Measurements from ENCODE around the gene NUMB. TPM values are rescaled to one million over a fixed set of nuclear protein-coding genes. Genes with fewer than 3 reads are reported as not detected.
"Not testable (repeated sequence)": the region's sequence is repeated elsewhere in the genome, so short reads cannot be mapped to it uniquely, and the experiment has no call there.

The NUMB gene
- total RNA-seq, 1 donor from 2014 or later, result 53.4 TPM

DNA sequence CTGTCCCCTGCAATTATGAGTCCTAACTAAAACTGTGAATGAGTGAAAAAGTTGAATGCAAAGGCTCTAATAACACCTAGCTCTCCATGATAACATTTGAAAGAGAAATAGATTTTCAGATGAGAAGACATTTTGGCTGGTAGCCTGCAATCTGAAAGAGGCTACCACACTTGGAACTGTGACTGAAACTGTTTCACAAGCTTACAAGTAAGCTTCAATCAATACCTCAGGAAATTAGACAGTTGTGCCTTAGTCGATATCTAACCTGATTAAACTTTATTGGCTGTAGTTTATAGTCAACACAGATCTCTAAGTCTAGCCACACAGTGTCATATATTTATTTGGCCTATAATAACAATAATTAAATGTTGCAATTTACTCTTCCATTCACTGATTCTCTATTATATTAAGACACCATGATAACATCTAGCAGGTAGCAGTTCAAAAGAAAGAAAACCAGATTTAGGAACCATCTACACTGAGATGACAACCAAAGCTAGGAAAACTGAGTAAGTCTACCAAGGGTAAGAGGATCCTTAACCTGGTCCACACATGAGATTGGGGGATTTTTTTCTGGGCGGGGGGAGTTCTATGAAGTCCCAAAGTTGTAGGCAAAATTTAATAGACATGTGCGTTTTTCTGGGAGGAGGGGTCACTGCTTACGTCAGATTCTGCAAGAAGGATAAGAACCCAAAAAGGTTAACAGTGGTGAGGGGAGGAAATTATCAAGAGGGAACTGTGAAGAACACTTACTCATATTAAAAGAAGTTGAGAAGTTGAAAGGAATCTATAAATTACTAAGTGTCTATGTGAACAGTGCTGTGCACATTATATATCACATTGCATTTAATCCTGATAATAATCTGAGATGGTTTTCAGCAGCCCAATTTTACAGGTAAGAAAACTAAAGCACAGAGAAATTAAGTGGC, 65.8 kb downstream of the NUMB start:
- no peak for DNase-seq (ENCODE audit: low spot score)
- peaks cover 1% of the 10 kb centered on the region for H3K36me3 Mint-ChIP-seq (ENCODE audit: low read depth)
- no peak overlapping the region for H3K27ac Mint-ChIP-seq
- no peaks in the 10 kb centered on the region for H3K9me3 Mint-ChIP-seq
- peaks cover 11% of the 10 kb centered on the region for H3K4me1 Mint-ChIP-seq (ENCODE audit: low read depth)
- intact Hi-C loops (cut with micrococcal nuclease), result no loop called here
- no peaks in the 10 kb centered on the region for H3K27me3 Mint-ChIP-seq (ENCODE audit: insufficient read depth)
- H3K4me3 Mint-ChIP-seq, result no peak overlapping the region

DNA sequence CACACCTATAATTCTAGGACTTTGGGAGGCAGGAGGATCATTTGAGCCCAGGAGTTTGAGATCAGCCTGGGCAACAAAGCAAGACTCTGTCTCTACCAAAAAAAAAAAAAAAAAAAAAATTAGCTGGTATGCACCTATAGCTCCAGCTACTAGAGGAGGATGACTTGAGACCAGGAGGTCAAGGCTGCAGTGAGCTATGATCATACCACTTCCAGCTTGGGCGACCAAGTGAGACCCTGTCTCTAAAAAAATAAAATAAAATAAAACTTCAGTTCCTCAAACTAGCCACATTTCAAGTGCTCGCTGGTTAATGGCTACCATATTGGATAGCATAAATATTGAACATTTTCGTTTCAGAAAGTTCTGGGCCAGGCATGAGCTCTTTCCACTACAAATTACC, 70.5 kb downstream of the NUMB start:
- H3K4me1 Mint-ChIP-seq (ENCODE audit: low read depth); H3K36me3 Mint-ChIP-seq (ENCODE audit: low read depth); H3K9me3 Mint-ChIP-seq; intact Hi-C loops (cut with micrococcal nuclease); DNase-seq (ENCODE audit: low spot score); H3K27ac Mint-ChIP-seq; H3K27me3 Mint-ChIP-seq (ENCODE audit: insufficient read depth); H3K4me3 Mint-ChIP-seq: not testable (repeated sequence)

DNA sequence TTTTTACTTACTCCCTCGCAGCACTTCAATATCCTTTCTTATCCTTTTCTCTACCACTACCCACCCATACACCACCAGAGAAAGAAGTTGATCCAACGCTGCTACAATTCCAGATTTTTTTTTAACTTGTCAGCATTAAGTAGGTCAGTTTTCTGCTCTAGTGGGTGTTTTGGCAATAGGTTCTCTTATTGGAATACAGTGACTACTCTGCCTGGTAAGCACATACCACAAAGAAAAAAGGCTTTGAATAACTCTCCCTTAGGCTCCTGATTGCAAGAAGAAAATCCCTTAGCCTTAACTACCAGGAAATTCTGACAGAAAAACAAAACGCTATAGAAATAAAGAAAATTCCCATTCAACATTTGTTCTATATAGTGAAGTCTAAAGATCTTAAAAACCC, 72.0 kb downstream of the NUMB start:
- H3K4me3 Mint-ChIP-seq, result no peak overlapping the region
- DNase-seq (ENCODE audit: low spot score), result no peak
- peaks cover 2% of the 10 kb centered on the region for H3K36me3 Mint-ChIP-seq (ENCODE audit: low read depth)
- no peaks in the 10 kb centered on the region for H3K27me3 Mint-ChIP-seq (ENCODE audit: insufficient read depth)
- no peaks in the 10 kb centered on the region for H3K4me1 Mint-ChIP-seq (ENCODE audit: low read depth)
- H3K9me3 Mint-ChIP-seq, result peaks cover 4% of the 10 kb centered on the region
- no peak overlapping the region for H3K27ac Mint-ChIP-seq
- intact Hi-C loops (cut with micrococcal nuclease), result no loop called here

DNA sequence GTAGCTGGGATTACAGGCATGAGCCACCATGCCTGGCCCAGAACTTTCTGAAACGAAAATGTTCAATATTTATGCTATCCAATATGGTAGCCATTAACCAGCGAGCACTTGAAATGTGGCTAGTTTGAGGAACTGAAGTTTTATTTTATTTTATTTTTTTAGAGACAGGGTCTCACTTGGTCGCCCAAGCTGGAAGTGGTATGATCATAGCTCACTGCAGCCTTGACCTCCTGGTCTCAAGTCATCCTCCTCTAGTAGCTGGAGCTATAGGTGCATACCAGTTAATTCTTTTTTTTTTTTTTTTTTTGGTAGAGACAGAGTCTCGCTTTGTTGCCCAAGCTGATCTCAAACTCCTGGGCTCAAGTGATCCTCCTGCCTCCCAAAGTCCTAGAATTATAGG, 73.3 kb downstream of the NUMB start:
- H3K36me3 Mint-ChIP-seq (ENCODE audit: low read depth); H3K9me3 Mint-ChIP-seq; H3K4me3 Mint-ChIP-seq; H3K4me1 Mint-ChIP-seq (ENCODE audit: low read depth); H3K27ac Mint-ChIP-seq; DNase-seq (ENCODE audit: low spot score); intact Hi-C loops (cut with micrococcal nuclease); H3K27me3 Mint-ChIP-seq (ENCODE audit: insufficient read depth): not testable (repeated sequence)

DNA sequence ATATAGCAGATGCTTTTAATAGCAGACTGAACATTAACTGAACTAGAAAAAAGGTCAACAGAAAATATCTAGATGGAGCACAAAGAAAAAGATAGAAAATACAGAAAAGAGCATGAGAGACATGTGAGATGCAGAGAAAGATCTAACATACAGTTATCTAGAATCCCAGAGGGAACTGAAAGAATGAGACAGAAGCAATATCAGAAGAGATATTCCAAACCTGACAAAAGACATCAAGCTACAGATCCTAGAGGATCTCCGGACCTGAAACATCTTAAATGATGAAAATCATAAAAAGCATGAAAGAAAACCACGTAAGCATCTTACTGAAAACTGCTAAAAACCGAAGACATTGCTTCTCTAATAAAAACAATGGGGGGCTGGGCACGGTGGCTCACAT, 75.0 kb downstream of the NUMB start:
- H3K4me1 Mint-ChIP-seq (ENCODE audit: low read depth), result no peaks in the 10 kb centered on the region
- no peak overlapping the region for H3K27ac Mint-ChIP-seq
- DNase-seq (ENCODE audit: low spot score), result no peak
- H3K27me3 Mint-ChIP-seq (ENCODE audit: insufficient read depth), result no peaks in the 10 kb centered on the region
- H3K9me3 Mint-ChIP-seq, result peaks cover 4% of the 10 kb centered on the region
- no peak overlapping the region for H3K4me3 Mint-ChIP-seq
- peaks cover 8% of the 10 kb centered on the region for H3K36me3 Mint-ChIP-seq (ENCODE audit: low read depth)
- intact Hi-C loops (cut with micrococcal nuclease), result no loop called here

DNA sequence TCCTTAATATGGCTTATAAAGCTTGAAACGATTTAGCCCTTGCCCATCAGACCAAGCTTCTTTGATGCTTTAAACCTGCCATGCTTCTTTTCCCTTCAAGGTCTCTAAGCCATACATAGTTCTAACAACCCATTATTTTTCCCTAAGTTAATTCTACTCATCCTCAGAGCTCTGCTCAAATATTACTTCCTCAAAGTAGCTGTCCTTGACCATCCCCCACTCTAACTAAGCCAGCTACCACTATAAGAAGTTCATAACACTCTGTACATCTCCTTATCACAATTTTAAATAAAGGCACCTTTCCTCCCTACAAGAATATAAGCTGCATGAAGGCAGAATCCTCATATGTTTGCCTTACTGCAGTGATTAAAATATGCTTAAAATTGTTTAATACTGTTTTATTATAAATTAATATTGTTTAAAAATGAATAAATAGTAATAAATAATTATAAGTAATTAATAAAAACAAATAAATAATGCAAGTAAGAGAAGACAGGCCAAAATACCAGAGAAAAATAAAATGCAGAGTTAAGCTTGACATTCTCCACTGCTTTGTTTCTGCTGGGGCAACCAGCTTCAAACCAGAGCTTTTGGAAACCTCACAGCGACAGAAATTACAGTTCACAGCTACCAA, 76.8 kb downstream of the NUMB start:
- no peak for DNase-seq (ENCODE audit: low spot score)
- Mint-ChIP-seq H3K9me3 (peaks cover 4% of the 10 kb centered on the region), H3K4me1 (ENCODE audit: low read depth) (no peaks in the 10 kb centered on the region), H3K36me3 (ENCODE audit: low read depth) (peaks cover 8% of the 10 kb centered on the region), H3K4me3 (no peak overlapping the region), H3K27me3 (ENCODE audit: insufficient read depth) (no peaks in the 10 kb centered on the region), H3K27ac (no peak overlapping the region)
- intact Hi-C loops (cut with micrococcal nuclease), result no loop called here

DNA sequence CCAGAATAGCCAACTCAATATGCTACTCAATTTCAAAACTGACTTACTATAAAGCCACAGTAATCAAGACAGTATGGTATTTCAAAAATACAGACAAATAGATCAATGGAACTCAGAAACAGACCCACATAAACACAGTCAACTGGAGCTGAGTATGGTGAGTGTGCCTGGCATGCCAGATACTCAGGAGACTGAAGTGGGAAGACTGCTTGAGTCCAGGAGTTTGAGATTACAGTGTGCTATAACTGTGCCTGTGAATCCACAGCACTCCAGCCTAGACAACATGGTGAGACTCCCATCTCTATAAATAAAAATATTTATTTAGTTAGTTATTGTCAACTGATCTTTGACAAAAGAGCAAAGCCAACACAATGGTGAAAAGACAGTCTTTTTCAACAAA, 81.8 kb downstream of the NUMB start:
- DNase-seq (ENCODE audit: low spot score), result no peak
- peaks cover 6% of the 10 kb centered on the region for H3K36me3 Mint-ChIP-seq (ENCODE audit: low read depth)
- peaks cover 6% of the 10 kb centered on the region for H3K4me1 Mint-ChIP-seq (ENCODE audit: low read depth)
- no peaks in the 10 kb centered on the region for H3K9me3 Mint-ChIP-seq
- H3K27me3 Mint-ChIP-seq (ENCODE audit: insufficient read depth), result no peaks in the 10 kb centered on the region
- no peak overlapping the region for H3K4me3 Mint-ChIP-seq
- intact Hi-C loops (cut with micrococcal nuclease), result no loop called here
- no peak overlapping the region for H3K27ac Mint-ChIP-seq

DNA sequence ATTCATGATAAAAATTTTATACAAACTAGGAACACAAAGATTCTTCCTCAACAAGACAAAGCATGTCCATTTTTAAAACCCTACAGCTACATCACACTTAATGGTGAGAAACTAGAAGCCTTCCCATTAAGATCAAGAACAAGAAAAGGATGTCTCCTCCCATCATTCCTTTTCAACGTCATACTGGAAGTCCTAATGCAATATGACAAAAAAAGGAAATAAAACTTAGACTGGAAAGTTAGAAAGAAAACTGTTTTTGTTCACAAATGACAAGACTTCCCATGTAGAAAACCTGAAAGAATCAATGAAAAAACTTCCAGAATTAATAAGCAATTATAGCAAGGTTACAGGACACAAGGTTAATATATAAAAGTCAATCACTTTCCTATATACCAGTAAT, 82.5 kb downstream of the NUMB start:
- H3K9me3 Mint-ChIP-seq, result no peaks in the 10 kb centered on the region
- no peak overlapping the region for H3K27ac Mint-ChIP-seq
- peaks cover 6% of the 10 kb centered on the region for H3K4me1 Mint-ChIP-seq (ENCODE audit: low read depth)
- peaks cover 6% of the 10 kb centered on the region for H3K36me3 Mint-ChIP-seq (ENCODE audit: low read depth)
- H3K4me3 Mint-ChIP-seq, result no peak overlapping the region
- intact Hi-C loops (cut with micrococcal nuclease), result no loop called here
- H3K27me3 Mint-ChIP-seq (ENCODE audit: insufficient read depth), result no peaks in the 10 kb centered on the region
- no peak for DNase-seq (ENCODE audit: low spot score)

DNA sequence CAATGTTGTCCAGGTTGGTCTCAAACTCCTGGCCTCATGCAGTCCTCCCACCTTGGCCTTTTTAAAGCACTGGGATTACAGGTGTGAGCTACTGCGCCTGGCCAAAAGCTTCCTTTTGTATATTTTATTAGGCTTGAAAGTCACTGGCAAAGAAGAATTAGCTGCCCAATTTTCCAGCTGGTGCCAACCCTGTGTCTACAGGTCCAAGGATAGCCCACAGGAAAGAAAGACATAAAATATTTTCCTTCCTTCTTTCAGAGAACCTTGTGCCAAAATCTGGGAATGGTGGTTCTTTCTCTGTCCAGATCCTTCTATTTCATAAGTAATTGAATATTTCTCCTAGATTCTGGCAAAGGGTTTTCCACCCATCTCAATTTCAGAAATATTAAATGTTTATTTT, 84.1 kb downstream of the NUMB start:
- Mint-ChIP-seq H3K4me1 (ENCODE audit: low read depth) (peaks cover 6% of the 10 kb centered on the region), H3K36me3 (ENCODE audit: low read depth) (peaks cover 2% of the 10 kb centered on the region), H3K4me3 (no peak overlapping the region), H3K9me3 (no peaks in the 10 kb centered on the region), H3K27ac (no peak overlapping the region), H3K27me3 (ENCODE audit: insufficient read depth) (no peaks in the 10 kb centered on the region)
- no peak for DNase-seq (ENCODE audit: low spot score)
- intact Hi-C loops (cut with micrococcal nuclease), result loop anchor here (5.0 kb wide), 1 partner anchor 82 kb away; no protein-coding TSS in a partner anchor

DNA sequence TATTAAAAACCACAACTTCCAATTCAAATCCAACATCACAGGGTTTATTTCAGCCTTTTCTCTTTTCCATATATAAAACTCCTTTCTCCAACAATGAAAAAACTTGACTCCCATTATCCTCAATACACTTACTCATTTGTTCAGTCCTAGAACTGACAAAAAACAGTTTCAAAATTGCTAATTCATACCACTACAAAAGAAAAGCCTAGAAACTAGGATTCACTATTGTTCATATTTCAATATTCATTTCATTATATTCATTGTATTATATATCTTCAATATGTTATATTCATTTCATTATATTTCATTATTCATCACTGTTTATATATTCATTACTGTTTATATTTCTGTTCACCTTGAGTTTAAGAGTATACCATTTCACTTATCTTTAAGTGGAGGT, 85.8 kb downstream of the NUMB start:
- no peak overlapping the region for H3K27ac Mint-ChIP-seq
- H3K4me3 Mint-ChIP-seq, result no peak overlapping the region
- intact Hi-C loops (cut with micrococcal nuclease), result loop anchor here (5.0 kb wide), 1 partner anchor 80 kb away; no protein-coding TSS in a partner anchor
- no peak for DNase-seq (ENCODE audit: low spot score)
- no peaks in the 10 kb centered on the region for H3K9me3 Mint-ChIP-seq
- H3K36me3 Mint-ChIP-seq (ENCODE audit: low read depth), result no peaks in the 10 kb centered on the region
- peaks cover 6% of the 10 kb centered on the region for H3K4me1 Mint-ChIP-seq (ENCODE audit: low read depth)
- no peaks in the 10 kb centered on the region for H3K27me3 Mint-ChIP-seq (ENCODE audit: insufficient read depth)

DNA sequence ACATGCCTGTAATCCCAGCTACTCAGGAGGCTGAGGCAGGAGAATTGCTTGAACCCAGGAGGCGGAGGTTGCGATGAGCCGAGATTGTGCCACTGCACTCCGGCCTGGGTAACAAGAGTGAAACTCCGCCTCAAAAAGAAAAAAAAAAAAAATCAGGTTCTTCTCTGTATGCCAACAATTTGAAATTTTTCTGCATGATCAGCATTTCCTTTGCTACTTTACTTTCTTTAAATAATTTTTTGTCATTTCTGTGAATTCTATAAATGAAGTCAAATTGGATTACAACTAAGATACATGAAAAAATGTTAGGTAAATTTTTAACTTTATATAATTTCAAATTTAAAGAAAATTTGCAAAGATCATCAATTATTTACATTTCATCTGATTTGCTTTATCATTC, 87.8 kb downstream of the NUMB start:
- no peaks in the 10 kb centered on the region for H3K27me3 Mint-ChIP-seq (ENCODE audit: insufficient read depth)
- intact Hi-C loops (cut with micrococcal nuclease), result loop anchor here (5.0 kb wide), 1 partner anchor 78 kb away; no protein-coding TSS in a partner anchor

DNA sequence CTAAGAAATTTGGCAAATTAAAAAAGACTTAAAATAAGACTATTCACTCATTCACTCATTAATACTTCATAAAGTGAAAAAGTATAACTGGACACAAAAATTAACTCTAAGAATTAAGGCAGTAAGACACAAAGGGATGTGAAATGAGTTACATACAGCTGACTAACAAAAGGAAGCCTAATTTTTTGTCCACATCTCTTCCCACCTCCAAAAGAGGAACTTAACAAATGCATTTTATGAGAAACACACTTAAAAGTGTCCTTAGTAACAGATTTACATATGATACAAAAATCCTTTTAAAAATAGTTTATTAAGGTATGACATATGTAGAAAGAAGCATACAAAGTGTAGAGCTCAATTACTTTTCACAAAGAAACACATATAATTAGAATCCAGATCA, 88.9 kb downstream of the NUMB start:
- H3K27me3 Mint-ChIP-seq (ENCODE audit: insufficient read depth), result no peaks in the 10 kb centered on the region
- H3K27ac Mint-ChIP-seq, result no peak overlapping the region
- no peaks in the 10 kb centered on the region for H3K36me3 Mint-ChIP-seq (ENCODE audit: low read depth)
- no peak for DNase-seq (ENCODE audit: low spot score)
- H3K4me3 Mint-ChIP-seq, result no peak overlapping the region
- H3K9me3 Mint-ChIP-seq, result no peaks in the 10 kb centered on the region
- H3K4me1 Mint-ChIP-seq (ENCODE audit: low read depth), result peaks cover 6% of the 10 kb centered on the region
- intact Hi-C loops (cut with micrococcal nuclease), result no loop called here

More for the DNA sequence above, 87.8 kb downstream of the NUMB start:
- Mint-ChIP-seq H3K27ac (no peak overlapping the region), H3K4me1 (ENCODE audit: low read depth) (peaks cover 6% of the 10 kb centered on the region), H3K4me3 (no peak overlapping the region), H3K9me3 (no peaks in the 10 kb centered on the region), H3K36me3 (ENCODE audit: low read depth) (no peaks in the 10 kb centered on the region)
- no peak for DNase-seq (ENCODE audit: low spot score)

DNA sequence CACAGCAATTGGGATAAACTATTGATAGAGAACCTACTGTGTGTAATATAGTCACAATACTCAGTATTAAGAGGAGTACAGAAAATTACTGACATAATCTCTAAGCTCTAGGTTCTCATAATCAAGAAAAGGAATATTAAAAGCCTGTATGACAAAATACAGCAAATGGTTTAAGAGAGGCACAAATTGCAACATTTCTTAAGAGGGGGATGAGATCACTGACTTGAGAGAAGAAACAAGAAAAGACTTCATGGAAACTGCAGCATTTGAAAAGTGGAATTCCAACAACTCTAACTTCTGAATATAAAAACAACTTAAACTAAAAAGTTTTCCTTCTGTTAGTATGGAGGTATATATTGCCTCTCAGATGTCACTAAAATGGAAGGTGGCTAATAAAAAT, 89.7 kb downstream of the NUMB start:
- Mint-ChIP-seq H3K36me3 (ENCODE audit: low read depth) (peaks cover 2% of the 10 kb centered on the region), H3K4me1 (ENCODE audit: low read depth) (peaks cover 6% of the 10 kb centered on the region), H3K27ac (no peak overlapping the region), H3K9me3 (no peaks in the 10 kb centered on the region), H3K4me3 (no peak overlapping the region), H3K27me3 (ENCODE audit: insufficient read depth) (no peaks in the 10 kb centered on the region)
- DNase-seq (ENCODE audit: low spot score), result no peak
- intact Hi-C loops (cut with micrococcal nuclease), result no loop called here
